ENCODE data around the gene CD5L. TPM values are rescaled to one million over a fixed set of nuclear protein-coding genes. Genes with fewer than 3 reads are reported as not detected.

The CD5L gene
- total RNA-seq, 4 donors from 2014 or later: 0.40 TPM; not detected in 3

DNA sequence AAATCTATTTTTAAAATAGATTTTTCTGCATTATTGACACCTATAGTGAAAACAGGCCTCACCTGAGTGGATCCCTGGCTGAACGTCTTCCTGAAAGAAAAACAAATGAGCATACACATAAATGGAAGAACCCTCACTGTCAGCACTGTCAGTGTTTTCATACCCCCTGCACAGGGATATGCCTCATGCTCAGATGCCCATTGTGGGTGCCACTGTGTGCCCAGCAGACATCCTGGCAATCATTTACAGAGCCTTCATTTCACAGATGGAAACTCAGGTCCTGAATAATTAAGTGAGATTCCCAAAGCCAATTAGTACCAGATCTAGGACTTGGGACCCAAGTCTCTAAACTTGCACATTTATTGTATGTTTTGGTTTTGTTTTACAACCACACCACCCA is 41.6 kb downstream of the CD5L start:
- no peaks in the 10 kb centered on the region for H3K9me3 ChIP-seq
- no peak overlapping the region for H3K27ac ChIP-seq
- no peak for TF ChIP-seq EP300 (IDR thresholded peaks at IDR 0.05)
- TF ChIP-seq POLR2AphosphoS5 (IDR thresholded peaks at IDR 0.05): no peak
- TF ChIP-seq, protein P1, sequence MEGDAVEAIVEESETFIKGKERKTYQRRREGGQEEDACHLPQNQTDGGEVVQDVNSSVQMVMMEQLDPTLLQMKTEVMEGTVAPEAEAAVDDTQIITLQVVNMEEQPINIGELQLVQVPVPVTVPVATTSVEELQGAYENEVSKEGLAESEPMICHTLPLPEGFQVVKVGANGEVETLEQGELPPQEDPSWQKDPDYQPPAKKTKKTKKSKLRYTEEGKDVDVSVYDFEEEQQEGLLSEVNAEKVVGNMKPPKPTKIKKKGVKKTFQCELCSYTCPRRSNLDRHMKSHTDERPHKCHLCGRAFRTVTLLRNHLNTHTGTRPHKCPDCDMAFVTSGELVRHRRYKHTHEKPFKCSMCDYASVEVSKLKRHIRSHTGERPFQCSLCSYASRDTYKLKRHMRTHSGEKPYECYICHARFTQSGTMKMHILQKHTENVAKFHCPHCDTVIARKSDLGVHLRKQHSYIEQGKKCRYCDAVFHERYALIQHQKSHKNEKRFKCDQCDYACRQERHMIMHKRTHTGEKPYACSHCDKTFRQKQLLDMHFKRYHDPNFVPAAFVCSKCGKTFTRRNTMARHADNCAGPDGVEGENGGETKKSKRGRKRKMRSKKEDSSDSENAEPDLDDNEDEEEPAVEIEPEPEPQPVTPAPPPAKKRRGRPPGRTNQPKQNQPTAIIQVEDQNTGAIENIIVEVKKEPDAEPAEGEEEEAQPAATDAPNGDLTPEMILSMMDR (IDR thresholded peaks at IDR 0.05): no peak
- TF ChIP-seq POLR2A (IDR thresholded peaks at IDR 0.05): no peak
- H3K4me1 ChIP-seq: no peaks in the 10 kb centered on the region
- no peak overlapping the region for H3K4me3 ChIP-seq
- no peak for ATAC-seq
- 58% methylated on average over 1 of the region's 1 CpG; no CpG with 5 or more reads in 1 of the 2 donors for WGBS, 2 donors (ENCODE audit: low coverage in 1 of 2)
- peaks cover 2% of the 10 kb centered on the region for H3K27me3 ChIP-seq
- H3K36me3 ChIP-seq: no peaks in the 10 kb centered on the region

DNA sequence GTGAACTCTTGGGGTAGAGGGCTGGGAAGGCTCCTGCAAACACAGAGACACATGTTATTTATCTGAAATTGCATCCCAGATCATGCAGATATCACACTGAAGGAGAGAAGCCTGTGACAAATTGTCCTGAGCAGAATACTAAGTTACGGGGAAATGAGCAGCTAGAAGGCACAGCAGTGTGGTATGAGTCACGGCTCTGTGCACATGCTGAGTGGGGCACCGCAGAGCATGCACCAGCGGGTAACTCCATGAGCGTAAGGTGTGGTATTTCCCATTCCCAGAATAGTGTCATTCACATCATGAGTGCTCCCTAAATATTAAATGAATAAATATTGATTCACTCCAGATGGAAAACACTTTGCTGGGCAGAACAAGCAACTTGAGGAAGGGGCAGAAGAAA is 43.4 kb downstream of the CD5L start:
- Histone ChIP-seq H3K36me3 (no peaks in the 10 kb centered on the region), H3K4me3 (no peak overlapping the region), H3K9me3 (peaks cover 0 to 10% (median 0%) of the 10 kb centered on the region in 3 donors), H3K27ac (no peak overlapping the region), H3K4me1 (no peaks in the 10 kb centered on the region), H3K27me3 (peaks cover 2% of the 10 kb centered on the region)
- ATAC-seq: no peak
- WGBS, 2 donors (ENCODE audit: low coverage in 1 of 2): 77 to 90% methylated on average over 5 of the region's 5 CpGs
- TF ChIP-seq POLR2AphosphoS5 (IDR thresholded peaks at IDR 0.05) (no peak), POLR2A (IDR thresholded peaks at IDR 0.05) (no peak), EP300 (IDR thresholded peaks at IDR 0.05) (no peak)
- TF ChIP-seq, protein P1 (IDR thresholded peaks at IDR 0.05): no peak

DNA sequence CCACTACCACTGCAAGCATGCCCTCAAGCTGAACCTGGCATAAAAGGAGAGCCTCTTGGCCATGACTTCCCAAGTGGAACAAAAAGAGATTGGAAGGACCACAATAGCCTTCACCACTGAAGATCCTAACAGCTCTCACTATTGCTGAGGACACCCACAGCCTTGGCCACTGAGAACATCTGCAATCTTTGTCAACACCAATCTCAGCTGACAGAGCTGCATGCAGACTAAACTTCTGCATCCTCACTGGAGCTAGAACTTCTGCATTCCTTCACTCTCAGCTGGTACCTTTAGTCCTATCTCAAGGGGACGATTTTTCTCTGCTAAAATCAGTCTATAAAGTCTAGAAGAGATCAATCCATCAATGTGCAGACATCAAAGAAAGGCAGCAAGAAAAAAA is 56.4 kb downstream of the CD5L start:
- TF ChIP-seq POLR2AphosphoS5 (IDR thresholded peaks at IDR 0.05) (no peak), POLR2A (IDR thresholded peaks at IDR 0.05) (no peak), EP300 (IDR thresholded peaks at IDR 0.05) (no peak)
- TF ChIP-seq, protein P1 (IDR thresholded peaks at IDR 0.05): no peak
- WGBS, 2 donors (ENCODE audit: low coverage in 1 of 2): 0% methylated on average over 1 of the region's 1 CpG; no CpG with 5 or more reads in 1 of the 2 donors
- Histone ChIP-seq H3K9me3 (no peaks in the 10 kb centered on the region), H3K36me3 (no peaks in the 10 kb centered on the region), H3K4me3 (no peak overlapping the region), H3K27me3 (no peaks in the 10 kb centered on the region), H3K4me1 (no peaks in the 10 kb centered on the region), H3K27ac (no peak overlapping the region)
- no peak for ATAC-seq

DNA sequence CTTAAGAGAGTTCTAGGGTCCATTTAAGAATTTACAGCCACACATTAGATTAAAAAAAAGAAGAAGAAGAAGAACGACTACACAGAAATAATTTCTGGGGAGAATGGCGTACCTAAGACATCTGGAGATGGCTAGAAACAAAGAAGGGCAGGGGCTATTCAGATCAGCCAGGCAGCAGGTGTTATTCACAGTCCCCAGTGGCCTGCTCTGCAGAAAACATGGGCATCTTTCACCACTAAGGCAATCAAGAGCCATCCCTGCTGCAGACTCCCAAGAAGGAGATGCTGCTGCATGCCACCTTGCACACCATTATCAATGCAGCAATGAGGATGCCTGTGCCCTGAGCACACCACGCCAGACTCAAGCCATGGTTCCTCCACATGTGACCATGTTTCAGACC is 56.8 kb downstream of the CD5L start:
- TF ChIP-seq, protein P1 (IDR thresholded peaks at IDR 0.05): no peak
- no peak for TF ChIP-seq EP300 (IDR thresholded peaks at IDR 0.05)
- no peak for TF ChIP-seq POLR2AphosphoS5 (IDR thresholded peaks at IDR 0.05)
- TF ChIP-seq POLR2A (IDR thresholded peaks at IDR 0.05): no peak
- Histone ChIP-seq H3K27ac (no peak overlapping the region), H3K4me3 (no peak overlapping the region), H3K9me3 (no peaks in the 10 kb centered on the region), H3K27me3 (no peaks in the 10 kb centered on the region), H3K4me1 (no peaks in the 10 kb centered on the region), H3K36me3 (no peaks in the 10 kb centered on the region)
- 73 to 76% methylated on average over 2 to 3 of the region's 3 CpGs for WGBS, 2 donors (ENCODE audit: low coverage in 1 of 2)
- no peak for ATAC-seq

DNA sequence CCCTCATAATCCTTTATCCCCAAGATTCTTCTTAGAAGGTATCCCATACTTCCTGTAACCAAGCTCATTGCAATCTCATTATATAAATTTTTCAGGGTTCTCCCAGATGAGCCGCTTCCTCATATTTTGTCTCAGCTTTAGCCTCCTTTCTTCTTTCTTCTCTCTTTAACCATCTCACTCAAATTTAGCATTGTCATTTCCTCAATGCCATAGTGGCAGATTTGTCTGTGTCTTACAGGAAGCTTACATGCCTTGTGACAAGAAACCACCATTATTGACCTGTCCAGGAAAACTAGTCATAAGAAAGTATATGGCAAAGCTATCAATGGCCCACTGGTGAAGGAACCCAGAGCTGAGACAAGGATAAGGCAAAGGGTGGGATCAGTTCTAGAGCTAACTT is 58.7 kb downstream of the CD5L start:
- TF ChIP-seq POLR2AphosphoS5 (IDR thresholded peaks at IDR 0.05): no peak
- Histone ChIP-seq H3K4me1 (no peaks in the 10 kb centered on the region), H3K27ac (no peak overlapping the region), H3K36me3 (no peaks in the 10 kb centered on the region), H3K27me3 (no peaks in the 10 kb centered on the region), H3K9me3 (no peaks in the 10 kb centered on the region), H3K4me3 (no peak overlapping the region)
- 82% methylated on average over 1 of the region's 1 CpG; no CpG with 5 or more reads in 1 of the 2 donors for WGBS, 2 donors (ENCODE audit: low coverage in 1 of 2)
- no peak for ATAC-seq

Data from gastroesophageal sphincter (tissue), 4 donors.